Neural cell (in vitro differentiated cells): ENCODE data around the gene NUP210L. TPM values are rescaled to one million over a fixed set of nuclear protein-coding genes. Genes with fewer than 3 reads are reported as not detected.

Source experiments
- H2AFZ ChIP-seq: fragments of 200-600, 300-800 bp; sonication (generic), shearing (Covaris generic); 2 replicates; pipeline ENCODE4 v1.6.0; 2014; ENCODE audit warnings: low read depth, mild to moderate bottlenecking, antibody characterized with exemption, low read length, moderate library complexity
- H3F3A ChIP-seq: fragments of 200-600 bp; shearing (Covaris generic); 2 replicates; pipeline ENCODE4 v1.6.1; 2016; ENCODE audit warnings: mild to moderate bottlenecking, moderate library complexity, mixed read lengths, antibody characterized with exemption, low read length; ENCODE audit not compliant: insufficient read depth, poor library complexity, severe bottlenecking
- H3K27ac ChIP-seq: fragments of 200-600, 300-800 bp; sonication (generic), shearing (Covaris generic); 2 replicates; pipeline ENCODE4 v1.5.1; 2014; ENCODE audit warnings: mild to moderate bottlenecking, low read length, moderate library complexity
- H3K27me3 ChIP-seq: fragments of 300-800, 200-600 bp; sonication (generic), shearing (Covaris generic); 2 replicates; pipeline ENCODE4 v1.6.0; 2014; ENCODE audit warnings: mild to moderate bottlenecking, low read depth, low read length, moderate library complexity; ENCODE audit not compliant: insufficient read depth
- H3K36me3 ChIP-seq: fragments of 300-800, 200-600 bp; sonication (generic), shearing (Covaris generic); 2 replicates; pipeline ENCODE4 v1.5.1; 2014; ENCODE audit warnings: mild to moderate bottlenecking, antibody characterized with exemption, low read length, moderate library complexity; ENCODE audit not compliant: insufficient read depth
- H3K4me2 ChIP-seq: fragments of 300-800, 200-600 bp; sonication (generic), shearing (Covaris generic); 2 replicates; pipeline ENCODE4 v1.6.0; 2014; ENCODE audit warnings: mild to moderate bottlenecking, low read length
- H3K4me3 ChIP-seq: fragments of 300-800, 200-600 bp; sonication (generic), shearing (Covaris generic); 2 replicates; pipeline ENCODE4 v1.5.1; 2014; ENCODE audit warnings: mild to moderate bottlenecking, low read length, moderate library complexity
- H3K79me2 ChIP-seq: fragments of 200-600 bp; shearing (Covaris generic); replicated peaks from 2 replicates; pipeline ENCODE4 v1.6.0; 2014; ENCODE audit warnings: mild to moderate bottlenecking, low read length, moderate library complexity; ENCODE audit not compliant: insufficient read depth
- H3K9ac ChIP-seq: fragments of 300-800, 200-600 bp; sonication (generic), shearing (Covaris generic); 2 replicates; pipeline ENCODE4 v1.6.1; 2016; ENCODE audit warnings: mild to moderate bottlenecking, low read length, mixed read lengths
- H3K9me2 ChIP-seq: fragments of 200-600 bp; shearing (Covaris generic); 2 replicates; pipeline ENCODE4 v1.6.1; 2016; ENCODE audit warnings: mild to moderate bottlenecking, low read length, mixed read lengths; ENCODE audit not compliant: insufficient read depth
- H3K9me3 ChIP-seq: fragments of 200-600, 300-800 bp; sonication (generic), shearing (Covaris generic); 2 replicates; pipeline ENCODE4 v1.6.1; 2016; ENCODE audit warnings: mild to moderate bottlenecking, mixed run types, low read length, moderate library complexity, mixed read lengths
- H4K20me1 ChIP-seq: fragments of 200-600 bp; shearing (Covaris generic); 2 replicates; pipeline ENCODE4 v1.6.1; 2016; ENCODE audit warnings: mild to moderate bottlenecking, mixed run types; ENCODE audit not compliant: insufficient read depth
- CTCF ChIP-seq: fragments of 450-650 bp; IDR thresholded peaks from 2 replicates; pipeline ENCODE4 v1.5.1; 2014; ENCODE audit warnings: antibody characterized with exemption, mild to moderate bottlenecking, moderate library complexity; ENCODE audit not compliant: poor library complexity, severe bottlenecking
- EP300 ChIP-seq: fragments of 450-650 bp; conservative IDR thresholded peaks from 2 replicates; pipeline ENCODE4 v1.6.1; 2014; ENCODE audit warnings: antibody characterized with exemption, mild to moderate bottlenecking, moderate library complexity; ENCODE audit not compliant: poor library complexity, severe bottlenecking
- EZH2 ChIP-seq: fragments of 200-600, 300-800 bp; shearing (Covaris generic), sonication (generic); IDR thresholded peaks from 2 replicates; pipeline ENCODE4 v1.6.1; 2014; ENCODE audit warnings: antibody characterized with exemption, low read length, borderline replicate concordance, mild to moderate bottlenecking; ENCODE audit not compliant: insufficient read depth, poor library complexity, severe bottlenecking
- MXI1 ChIP-seq: fragments of 450-650 bp; conservative IDR thresholded peaks from 2 replicates; pipeline ENCODE4 v1.6.1; 2014; ENCODE audit warnings: antibody characterized with exemption, mild to moderate bottlenecking; ENCODE audit not compliant: poor library complexity, severe bottlenecking
- POLR2AphosphoS5 ChIP-seq: IDR thresholded peaks from 2 replicates; pipeline ENCODE4 v1.6.1; 2012
- RAD21 ChIP-seq: fragments of 450-650 bp; conservative IDR thresholded peaks from 2 replicates; pipeline ENCODE4 v1.6.1; 2014; ENCODE audit warnings: antibody characterized with exemption, mild to moderate bottlenecking, moderate library complexity
- REST ChIP-seq: IDR thresholded peaks from 2 replicates; pipeline ENCODE4 v1.6.1; 2012; ENCODE audit warnings: borderline replicate concordance
- SMC3 ChIP-seq: fragments of 450-650 bp; conservative IDR thresholded peaks from 2 replicates; pipeline ENCODE4 v1.6.1; 2014; ENCODE audit warnings: antibody characterized with exemption, mild to moderate bottlenecking, moderate library complexity; ENCODE audit not compliant: poor library complexity
- TAF1 ChIP-seq: IDR thresholded peaks from 2 replicates; pipeline ENCODE4 v1.6.1; 2012; ENCODE audit warnings: low read depth
- polyA plus RNA-seq: library from polyadenylated mRNA; depleted of rRNA; stranded (reverse); fragments of >200 nt; gene quantifications from 2 replicates; pipeline ENCODE4 v1.2.3, GENCODE V29; 2014

The NUP210L gene
- polyA plus RNA-seq, 1 donor from 2014 or later: 0.09 TPM

- Histone ChIP-seq H3K79me2 (no peaks in the 10 kb centered on the region), H3K4me2 (no peak overlapping the region), H3K4me3 (no peak overlapping the region), H3F3A (no peaks in the 10 kb centered on the region), H3K9me2 (no peaks in the 10 kb centered on the region), H2AFZ (no peak overlapping the region), H4K20me1 (no peaks in the 10 kb centered on the region), H3K9ac (no peak overlapping the region), H3K27me3 (no peaks in the 10 kb centered on the region), H3K9me3 (no peaks in the 10 kb centered on the region), H3K27ac (no peak overlapping the region), H3K36me3 (no peaks in the 10 kb centered on the region)
- peak; percentile 60 for TF ChIP-seq CTCF
- no peak for TF ChIP-seq REST
- no peak for TF ChIP-seq EZH2
- TF ChIP-seq RAD21: peak; percentile 43
- no peak for TF ChIP-seq TAF1
- TF ChIP-seq EP300: no peak
- no peak for TF ChIP-seq MXI1
- TF ChIP-seq POLR2AphosphoS5: no peak
- TF ChIP-seq SMC3: peak; percentile 52
Observed at GRCh38 chr1:154198756-154199562, 44.1 kb upstream of the NUP210L start.

- TF ChIP-seq POLR2AphosphoS5: no peak
- no peak for TF ChIP-seq RAD21
- TF ChIP-seq CTCF: no peak
- TF ChIP-seq EP300: no peak
- TF ChIP-seq REST: no peak
- TF ChIP-seq EZH2: no peak
- TF ChIP-seq TAF1: no peak
- no peak for TF ChIP-seq SMC3
- TF ChIP-seq MXI1: no peak
- Histone ChIP-seq H3K9me2 (no peaks in the 10 kb centered on the region), H2AFZ (no peak overlapping the region), H3K27me3 (no peaks in the 10 kb centered on the region), H3K4me3 (no peak overlapping the region), H3K9ac (no peak overlapping the region), H3F3A (no peaks in the 10 kb centered on the region), H3K9me3 (no peaks in the 10 kb centered on the region), H4K20me1 (no peaks in the 10 kb centered on the region), H3K4me2 (no peak overlapping the region), H3K36me3 (no peaks in the 10 kb centered on the region), H3K27ac (no peak overlapping the region), H3K79me2 (no peaks in the 10 kb centered on the region)
Observed at GRCh38 chr1:154193821-154194220, 38.9 kb upstream of the NUP210L start.
